Right lung (tissue), 5 donors: ENCODE measurements around the gene SUPT6H. TPM values are rescaled to one million over a fixed set of nuclear protein-coding genes. Genes with fewer than 3 reads are reported as not detected.
"Not testable (repeated sequence)": the region's sequence is repeated elsewhere in the genome, so short reads cannot be mapped to it uniquely, and the experiment has no call there.

Experiments used
- DNase-seq, 2 donors: peaks; one replicate each; pipeline ENCODE4 v3.0.0-alpha.2; 2013
- polyA plus RNA-seq, 5 donors: library from polyadenylated mRNA; unstranded; fragments of 120-200 nt; gene quantifications; one replicate each; pipeline versions ENCODE4 v1.2.1 to v1.2.3, GENCODE V29; 2013; ENCODE audit warnings: inconsistent platforms in 1 of 5, low replicate concordance in 1 of 5; ENCODE audit not compliant: insufficient read length in 5 of 5, insufficient read depth in 1 of 5

Gene SUPT6H
- polyA plus RNA-seq, 5 donors: 60.3 to 74.7 (median 66.8) TPM

DNA sequence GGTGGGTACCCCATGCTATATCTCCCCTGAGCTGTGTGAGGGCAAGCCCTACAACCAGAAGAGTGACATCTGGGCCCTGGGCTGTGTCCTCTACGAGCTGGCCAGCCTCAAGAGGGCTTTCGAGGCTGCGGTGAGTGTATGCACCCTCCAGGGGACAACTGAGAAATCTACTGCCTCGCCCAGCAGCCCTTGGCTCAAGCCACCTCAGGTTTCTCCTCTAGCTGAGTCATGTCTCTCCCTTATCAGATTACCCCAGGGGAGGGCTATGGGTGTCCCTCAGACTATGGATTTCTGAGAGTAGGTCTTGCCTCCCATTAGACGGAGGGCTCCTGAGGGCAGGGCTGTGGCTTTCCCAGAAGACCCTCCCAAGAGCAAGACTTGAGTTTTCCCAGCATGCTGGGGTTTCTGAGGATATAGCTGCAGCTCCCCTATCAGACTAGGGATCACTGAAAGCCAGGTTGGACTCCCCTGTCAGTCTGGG lies 73.3 kb downstream of the SUPT6H start:
- DNase-seq: no peak

DNA sequence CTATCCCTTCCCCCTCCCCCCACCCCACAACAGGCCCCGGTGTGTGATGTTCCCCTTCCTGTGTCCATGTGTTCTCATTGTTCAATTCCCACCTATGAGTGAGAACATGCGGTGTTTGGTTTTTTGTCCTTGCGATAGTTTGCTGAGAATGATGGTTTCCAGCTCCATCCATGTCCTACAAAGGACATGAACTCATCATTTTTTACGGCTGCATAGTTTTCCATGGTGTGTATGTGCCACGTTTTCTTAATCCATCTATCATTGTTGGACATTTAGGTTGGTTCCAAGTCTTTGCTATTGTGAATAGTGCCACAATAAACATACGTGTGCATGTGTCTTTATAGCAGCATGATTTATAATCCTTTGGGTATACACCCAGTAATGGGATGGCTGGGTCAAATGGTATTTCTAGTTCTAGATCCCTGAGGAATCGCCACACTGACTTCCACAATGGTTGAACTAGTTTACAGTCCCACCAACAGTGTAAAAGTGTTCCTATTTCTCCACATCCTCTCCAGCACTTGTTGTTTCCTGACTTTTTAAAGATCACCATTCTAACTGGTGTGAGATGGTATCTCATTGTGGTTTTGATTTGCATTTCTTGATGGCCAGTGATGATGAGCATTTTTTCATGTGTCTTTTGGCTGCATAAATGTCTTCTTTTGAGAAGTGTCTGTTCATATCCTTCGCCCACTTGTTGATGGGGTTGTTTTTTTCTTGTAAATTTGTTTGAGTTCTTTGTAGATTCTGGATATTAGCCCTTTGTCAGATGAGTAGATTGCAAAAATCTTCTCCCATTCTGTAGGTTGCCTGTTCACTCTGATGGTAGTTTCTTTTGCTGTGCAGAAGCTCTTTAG lies 74.1 kb downstream of the SUPT6H start:
- DNase-seq: not testable (repeated sequence)

DNA sequence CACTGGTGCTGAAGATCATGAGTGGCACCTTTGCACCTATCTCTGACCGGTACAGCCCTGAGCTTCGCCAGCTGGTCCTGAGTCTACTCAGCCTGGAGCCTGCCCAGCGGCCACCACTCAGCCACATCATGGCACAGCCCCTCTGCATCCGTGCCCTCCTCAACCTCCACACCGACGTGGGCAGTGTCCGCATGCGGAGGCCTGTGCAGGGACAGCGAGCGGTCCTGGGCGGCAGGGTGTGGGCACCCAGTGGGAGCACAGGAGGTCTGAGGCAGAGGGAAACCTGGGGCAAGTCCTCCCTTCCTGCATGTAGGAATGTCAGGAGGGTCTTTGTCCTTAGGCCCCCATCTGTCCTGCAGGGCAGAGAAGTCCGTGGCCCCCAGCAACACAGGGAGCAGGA lies 75.3 kb downstream of the SUPT6H start:
- no peak for DNase-seq

DNA sequence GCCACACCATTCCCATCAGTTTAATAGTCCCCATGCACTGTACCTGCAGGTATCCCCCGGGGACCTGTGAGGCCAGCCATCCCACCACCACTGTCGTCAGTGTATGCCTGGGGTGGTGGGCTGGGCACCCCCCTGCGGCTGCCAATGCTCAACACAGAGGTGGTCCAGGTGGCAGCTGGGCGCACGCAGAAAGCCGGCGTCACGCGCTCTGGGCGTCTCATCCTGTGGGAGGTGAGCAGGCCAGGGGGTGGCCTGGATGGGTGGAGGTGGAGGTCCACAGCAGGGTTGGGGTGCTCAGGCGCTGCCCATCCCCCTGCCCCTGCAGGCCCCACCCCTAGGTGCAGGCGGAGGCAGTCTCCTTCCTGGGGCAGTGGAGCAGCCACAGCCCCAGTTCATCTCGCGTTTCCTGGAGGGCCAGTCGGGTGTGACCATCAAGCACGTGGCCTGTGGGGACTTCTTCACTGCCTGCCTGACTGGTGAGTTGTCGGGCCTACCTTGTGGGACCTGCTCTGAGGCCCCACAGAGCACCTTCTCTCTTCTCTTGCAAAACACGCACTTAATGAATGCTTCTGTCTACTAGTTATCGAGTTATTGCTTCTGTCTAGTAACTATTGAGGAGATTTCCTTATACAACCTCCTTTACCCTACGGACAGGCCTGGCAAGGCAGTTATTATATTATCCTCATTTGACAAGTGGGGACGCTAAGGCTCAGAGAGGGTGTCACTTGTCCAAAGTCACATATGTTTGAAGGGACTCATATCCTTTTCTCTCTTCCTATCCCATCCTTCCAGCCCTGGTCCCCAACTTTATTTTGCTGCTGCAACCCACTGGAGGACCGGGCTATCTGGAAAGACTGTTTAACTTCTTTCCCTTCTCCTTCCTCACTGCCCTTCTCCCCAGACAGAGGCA lies 76.0 kb downstream of the SUPT6H start:
- no peak for DNase-seq

DNA sequence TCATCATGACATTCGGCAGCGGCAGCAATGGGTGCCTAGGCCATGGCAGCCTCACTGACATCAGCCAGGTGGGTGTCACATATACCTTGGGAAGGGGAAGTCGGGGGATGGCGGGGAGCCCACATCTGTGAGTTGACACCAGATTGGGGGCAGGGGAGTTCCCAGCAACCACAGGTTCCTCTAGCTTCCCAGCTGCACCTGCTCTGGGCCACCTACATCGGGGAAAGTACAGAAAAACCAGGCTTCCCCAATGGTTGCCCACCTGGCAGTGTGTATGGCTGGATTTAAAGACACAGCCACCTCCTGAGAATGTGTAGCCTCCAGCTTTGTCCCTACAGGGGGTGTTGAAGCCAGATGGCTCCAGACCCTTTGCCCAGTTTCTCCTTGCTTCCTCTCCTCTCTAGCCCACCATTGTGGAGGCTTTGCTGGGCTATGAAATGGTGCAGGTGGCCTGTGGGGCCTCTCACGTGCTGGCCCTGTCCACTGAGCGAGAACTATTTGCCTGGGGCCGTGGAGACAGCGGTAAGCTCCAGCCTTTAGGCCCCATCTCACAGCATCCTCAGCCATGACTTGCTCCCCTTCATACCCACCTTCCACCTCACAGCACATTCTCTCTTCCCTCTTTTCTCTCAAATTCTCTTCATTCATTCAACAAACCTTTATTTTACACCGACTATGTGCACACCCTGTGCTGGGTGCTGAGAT lies 76.8 kb downstream of the SUPT6H start:
- DNase-seq: no peak

DNA sequence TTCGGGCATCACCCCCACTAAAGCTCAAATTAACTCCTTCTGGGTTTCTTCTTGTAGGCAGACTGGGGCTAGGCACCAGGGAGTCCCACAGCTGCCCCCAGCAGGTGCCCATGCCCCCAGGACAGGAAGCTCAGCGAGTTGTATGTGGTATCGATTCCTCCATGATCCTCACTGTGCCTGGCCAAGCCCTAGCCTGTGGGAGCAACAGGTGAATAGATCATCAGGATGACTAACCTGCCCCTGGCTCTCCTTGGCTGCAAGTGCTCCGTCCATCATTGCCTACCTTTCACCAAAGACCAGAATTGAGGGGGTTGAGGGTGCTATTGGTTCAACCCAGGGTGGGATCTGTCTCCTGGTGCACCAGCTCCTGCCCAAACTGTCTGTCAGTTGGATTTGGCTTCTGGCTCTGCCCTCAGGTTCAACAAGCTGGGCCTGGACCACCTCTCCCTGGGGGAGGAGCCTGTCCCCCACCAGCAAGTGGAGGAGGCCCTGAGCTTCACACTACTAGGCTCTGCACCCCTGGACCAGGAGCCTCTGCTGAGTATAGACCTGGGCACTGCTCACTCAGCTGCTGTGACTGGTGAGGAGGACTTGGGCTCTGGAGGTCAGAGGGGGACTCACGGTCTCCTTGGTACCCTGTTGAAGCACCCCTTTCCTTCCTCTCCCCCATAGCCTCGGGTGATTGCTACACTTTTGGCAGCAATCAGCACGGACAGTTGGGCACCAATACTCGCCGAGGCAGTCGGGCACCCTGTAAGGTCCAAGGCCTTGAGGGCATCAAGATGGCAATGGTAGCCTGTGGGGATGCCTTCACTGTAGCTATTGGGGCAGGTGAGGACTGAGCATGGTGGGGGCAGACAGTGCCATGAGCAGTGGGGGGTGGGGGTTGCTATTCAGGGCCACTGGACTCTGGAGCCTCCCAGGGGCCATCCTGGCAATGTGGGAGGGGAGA lies 78.7 kb downstream of the SUPT6H start:
- DNase-seq: no peak

DNA sequence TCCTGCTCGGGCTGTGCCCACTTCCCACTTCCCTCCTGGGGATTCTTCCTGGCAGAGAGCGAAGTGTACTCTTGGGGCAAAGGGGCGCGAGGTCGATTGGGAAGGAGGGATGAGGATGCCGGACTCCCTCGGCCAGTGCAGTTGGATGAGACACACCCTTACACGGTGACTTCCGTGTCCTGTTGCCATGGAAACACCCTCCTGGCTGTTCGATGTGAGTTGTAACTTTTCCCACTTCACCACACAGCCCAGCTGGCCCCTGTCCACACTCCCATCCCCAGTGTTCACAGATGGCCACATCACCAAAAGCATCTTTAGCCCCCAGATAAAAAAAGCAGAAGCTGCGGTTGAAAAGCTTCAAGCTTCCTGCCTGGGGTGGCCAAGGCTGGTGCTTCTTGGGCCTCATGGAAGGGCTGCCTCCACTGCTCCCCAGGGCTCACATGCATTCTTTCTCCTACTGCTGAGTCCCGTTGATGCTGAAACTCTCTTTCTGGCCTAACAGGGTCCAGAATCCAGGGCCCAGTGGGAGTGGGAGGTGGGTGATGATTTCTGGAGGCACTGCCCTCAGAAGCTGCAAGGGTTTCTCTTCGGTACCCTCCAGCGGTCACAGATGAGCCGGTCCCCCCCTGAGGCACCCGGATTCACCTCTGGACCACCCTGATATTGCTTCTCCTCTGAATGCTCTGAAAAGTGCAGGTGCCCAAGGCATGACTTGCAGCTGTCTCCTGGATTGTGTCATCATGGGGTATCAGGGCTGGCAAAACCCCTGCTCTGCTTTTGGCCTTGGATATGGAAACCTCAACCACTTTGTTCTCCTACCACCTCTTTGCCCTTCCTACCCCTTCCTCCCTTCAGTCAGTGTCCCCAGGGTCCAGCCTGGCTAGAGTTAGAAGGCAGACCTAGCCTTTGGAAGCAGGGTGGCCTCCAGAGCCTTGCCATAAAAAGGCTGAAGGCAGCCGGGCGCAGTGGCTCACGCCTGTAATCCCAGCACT lies 79.6 kb downstream of the SUPT6H start:
- DNase-seq: no peak

DNA sequence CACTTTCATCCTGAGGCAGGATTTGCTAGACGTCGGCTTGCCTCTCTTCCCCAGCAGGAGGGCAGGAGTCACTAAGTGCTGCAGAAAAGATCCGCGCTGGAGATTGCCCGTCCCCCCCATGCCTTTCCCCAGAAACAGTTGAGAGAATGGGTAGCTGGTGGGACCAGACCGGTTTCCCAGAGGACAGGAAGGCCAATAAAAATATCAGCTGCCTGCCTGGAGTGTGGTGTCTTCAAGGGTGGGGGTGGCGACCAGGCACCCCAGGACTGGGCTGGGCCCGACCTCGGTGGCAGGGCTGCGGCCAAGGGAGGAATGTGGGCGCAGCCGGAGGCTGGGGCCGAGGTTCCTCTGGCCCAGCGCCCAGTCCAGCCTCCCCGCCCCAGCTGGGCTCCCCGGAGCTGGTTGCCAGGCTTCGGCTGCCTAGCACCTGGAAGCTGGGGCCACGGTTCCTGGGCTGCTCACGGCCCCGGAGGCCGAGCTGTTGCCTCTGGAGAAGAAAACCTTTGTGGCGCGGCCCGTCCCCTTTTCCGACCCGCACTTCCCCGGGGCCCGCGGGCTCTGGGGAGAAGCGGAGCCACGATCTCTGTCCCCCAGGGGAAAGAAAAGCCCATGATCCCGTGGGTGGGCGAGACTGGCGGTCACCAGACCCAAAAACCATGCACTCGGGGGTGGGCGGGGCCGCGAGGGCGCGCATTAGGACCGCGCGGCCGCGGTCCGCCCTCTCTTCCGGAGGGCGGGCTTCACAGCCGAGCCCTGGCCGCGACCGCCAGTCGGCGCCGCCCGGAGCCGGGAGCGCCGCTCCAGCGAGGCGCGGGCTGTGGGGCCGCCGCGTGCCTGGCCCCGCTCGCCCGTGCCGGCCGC lies 81.5 kb downstream of the SUPT6H start, which contains the start of gene TRAF4:
Gene TRAF4 (plus strand): TSS at position 769 of the 861 bp plus-strand sequence. CDS start 102 bp downstream, outside the sequence.
- DNase-seq: peak; percentile 87 to 89

DNA sequence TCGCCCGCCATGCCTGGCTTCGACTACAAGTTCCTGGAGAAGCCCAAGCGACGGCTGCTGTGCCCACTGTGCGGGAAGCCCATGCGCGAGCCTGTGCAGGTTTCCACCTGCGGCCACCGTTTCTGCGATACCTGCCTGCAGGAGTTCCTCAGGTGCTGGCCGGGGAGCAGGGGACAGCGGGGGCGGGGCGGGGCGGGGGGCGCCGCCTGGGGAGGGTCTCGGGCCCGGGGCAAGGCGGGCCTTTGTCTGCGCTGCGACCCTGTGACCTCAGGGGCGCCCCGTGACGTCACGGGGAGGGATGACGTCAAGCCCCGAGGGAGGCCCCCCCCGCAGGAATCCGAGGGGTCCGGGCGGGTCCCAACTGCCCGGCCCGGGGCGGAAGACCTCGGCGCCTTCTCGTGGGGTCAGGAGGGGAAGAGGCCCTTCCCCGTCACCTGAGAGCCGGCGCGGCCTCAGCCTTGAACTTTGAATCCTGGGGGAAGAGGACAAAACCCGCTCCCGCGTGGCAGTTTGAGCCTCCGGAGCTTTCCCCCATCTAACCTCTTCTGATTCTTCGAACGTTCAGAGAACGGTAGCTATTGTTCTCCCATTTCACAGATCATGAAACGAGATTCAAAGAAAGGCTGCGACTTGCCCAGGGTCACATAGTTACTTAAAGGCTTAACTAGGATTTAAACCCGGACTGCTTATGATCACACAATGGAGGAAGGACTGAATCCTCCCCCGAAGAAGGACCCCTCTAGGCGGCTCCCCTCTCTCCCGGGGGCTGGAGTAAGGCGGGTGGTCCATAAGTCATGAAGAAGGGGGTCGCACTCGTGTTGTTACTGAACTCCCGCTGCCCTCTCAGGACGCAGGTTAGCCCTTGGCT lies 82.3 kb downstream of the SUPT6H start:
- DNase-seq: peak; percentile 60 to 68

DNA sequence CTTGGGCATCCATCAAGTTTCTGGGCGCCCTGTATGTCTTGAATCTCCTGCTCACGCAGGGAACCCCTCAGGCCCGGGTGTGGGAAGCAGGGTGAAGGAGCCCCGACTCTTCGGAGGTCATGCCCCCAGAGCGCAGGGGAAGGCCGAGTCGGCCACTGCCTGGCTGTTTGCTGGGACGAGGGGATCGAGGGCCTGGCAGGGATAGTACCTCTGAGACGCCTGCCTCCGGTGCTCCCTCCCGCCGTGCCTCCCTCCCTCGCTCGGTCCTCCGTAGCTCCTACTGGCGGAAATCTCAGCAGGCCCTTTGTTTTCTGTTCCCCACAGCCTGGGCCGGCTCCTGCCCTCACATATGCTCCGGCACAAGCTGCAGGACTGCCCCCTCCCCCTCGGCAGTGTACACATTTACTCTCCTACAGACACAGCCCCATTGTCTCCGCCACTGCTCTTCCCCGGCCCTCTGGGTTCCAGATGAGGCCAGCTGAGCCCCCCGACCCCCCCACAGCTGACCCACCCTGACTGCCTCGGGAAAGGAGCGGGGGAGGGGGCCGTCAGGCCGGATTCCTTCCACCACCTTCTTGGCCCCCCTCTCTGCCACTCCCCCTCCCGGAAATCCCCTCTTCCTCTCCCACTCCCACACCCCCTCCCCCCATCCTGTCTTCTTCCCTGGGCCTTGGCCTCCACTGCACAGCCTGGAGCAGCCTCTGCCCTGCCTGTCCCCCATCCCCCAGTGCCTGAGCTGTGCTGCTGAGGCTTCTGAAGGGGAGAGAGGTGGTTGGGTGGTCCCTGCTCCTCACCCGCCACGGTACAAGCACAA lies 83.2 kb downstream of the SUPT6H start:
- peak; percentile 56 to 68 for DNase-seq

DNA sequence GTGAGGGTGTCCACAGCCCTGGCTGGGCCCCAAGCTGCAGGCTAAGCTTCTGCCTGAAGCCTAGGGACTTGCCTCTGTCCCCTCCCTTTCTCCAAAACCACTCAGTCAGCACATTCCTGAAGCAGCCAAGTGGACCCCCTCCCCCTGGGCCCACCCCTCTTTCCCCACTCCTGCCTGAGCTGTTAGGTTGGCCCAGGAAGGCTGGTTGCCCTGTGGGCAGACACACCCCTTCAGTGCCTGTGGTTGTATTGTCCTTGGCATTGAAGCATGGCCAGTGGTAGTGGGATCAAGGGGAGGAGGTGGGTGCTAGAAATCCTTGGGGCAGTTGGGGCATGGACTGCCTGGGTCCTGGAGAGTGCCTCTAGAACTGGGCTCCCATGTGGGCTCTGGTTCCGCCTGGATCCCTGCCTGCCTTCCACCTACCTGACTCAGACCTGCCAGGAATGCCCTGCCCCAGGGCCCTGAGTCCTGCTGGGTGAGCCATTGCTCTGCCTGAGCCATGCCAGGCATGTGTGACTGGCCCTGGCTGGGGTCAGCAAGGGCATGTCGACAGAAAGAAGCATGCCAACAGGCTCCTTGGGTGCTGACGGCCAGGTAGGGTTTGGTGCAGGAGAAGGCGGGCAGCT lies 83.9 kb downstream of the SUPT6H start:
- peak in 1 of 2 donors; percentile 64 for DNase-seq

DNA sequence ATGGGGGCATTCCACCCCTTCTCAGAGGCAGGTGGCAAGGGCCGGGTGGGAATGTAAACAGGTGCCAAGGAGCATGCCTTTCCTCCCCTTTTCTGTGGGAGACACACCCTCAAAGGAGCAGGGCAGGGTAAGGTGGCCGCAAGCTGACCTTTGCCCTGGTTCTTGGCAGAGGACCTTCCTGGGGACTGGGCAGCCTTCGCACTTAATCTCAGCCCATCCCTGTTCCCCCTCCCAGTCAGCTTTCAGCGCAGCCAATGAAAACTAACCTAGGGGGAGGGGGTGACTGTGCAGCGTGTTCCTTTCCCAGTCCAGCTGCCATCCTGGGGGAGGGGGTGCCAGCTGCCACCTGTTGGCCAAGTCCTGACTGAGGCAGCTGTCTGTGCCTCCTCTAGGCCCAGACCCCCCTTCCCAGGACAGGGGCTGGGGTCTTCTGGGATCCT lies 84.6 kb downstream of the SUPT6H start:
- DNase-seq: no peak

DNA sequence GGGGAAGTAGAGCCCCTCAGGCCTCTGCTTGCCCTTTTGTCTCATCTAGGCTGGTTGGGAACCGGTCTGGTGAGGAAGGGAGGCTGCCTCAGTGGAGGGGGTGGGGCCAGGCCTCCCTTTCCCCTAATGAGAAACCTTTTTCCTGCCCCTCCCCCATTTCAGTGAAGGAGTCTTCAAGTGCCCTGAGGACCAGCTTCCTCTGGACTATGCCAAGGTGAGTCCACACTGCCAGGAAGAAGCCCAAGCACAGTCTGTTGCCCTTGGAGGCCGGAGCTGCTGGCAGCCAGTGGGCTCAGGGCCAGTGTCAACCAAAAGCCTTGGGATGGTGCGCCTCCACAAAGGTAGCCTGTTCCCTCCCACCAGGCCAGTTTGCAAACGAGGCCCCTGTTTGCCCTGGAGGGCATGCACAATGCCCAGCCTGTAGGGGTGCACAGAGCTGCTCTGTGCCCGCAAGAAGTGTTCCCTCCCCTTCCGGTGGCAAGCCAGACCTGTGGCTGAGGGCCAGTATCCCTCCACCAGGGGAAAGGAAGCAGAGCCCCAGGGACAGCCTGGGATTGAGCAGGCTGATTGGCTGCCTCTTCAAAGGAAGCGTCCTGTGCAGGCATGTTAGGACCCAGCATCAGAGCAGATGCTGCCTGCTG lies 85.2 kb downstream of the SUPT6H start:
- DNase-seq: peak; percentile 74 to 75

DNA sequence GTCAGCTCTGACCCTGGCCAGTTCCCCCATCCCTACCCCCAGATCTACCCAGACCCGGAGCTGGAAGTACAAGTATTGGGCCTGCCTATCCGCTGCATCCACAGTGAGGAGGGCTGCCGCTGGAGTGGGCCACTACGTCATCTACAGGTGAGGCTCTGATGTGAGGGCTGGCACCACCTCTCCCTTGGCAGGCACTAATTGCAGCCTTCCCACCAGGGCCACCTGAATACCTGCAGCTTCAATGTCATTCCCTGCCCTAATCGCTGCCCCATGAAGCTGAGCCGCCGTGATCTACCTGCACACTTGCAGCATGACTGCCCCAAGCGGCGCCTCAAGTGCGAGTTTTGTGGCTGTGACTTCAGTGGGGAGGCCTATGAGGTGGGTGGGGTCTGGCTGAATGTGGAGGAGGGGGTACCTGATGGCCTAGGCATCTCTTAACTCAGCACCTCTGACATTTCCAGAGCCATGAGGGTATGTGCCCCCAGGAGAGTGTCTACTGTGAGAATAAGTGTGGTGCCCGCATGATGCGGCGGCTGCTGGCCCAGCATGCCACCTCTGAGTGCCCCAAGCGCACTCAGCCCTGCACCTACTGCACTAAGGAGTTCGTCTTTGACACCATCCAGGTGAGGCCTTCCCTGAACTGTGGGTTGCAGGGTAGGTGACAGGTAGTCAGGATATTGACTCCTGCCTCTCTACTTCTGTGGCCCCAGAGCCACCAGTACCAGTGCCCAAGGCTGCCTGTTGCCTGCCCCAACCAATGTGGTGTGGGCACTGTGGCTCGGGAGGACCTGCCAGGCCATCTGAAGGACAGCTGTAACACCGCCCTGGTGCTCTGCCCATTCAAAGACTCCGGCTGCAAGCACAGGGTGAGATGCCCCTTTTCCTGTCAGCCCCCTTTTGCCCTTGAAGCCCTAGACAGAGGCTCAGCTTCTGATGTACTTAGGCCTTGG lies 86.1 kb downstream of the SUPT6H start:
- no peak for DNase-seq
